Activated CD4-positive, alpha-beta T cell treated with anti-CD3 and anti-CD28 coated beads, Interleukin-2, amount 10 ng/mL, durations not matched to agents 7 days and 5 days (primary cell): ENCODE data around the gene NGEF. TPM values are rescaled to one million over a fixed set of nuclear protein-coding genes. Genes with fewer than 3 reads are reported as not detected.

ENCODE experiments used
- CTCF ChIA-PET: fragments of 350-600 bp; sonication (Branson Sonifier 250); formaldehyde crosslinking; loops from one replicate; lab custom pipeline; 2021; ENCODE audit warnings: antibody characterized with exemption; lab: Charles Lee
- POLR2A ChIA-PET: fragments of 350-600 bp; sonication (Branson Sonifier 250); formaldehyde crosslinking; loops from one replicate; lab custom pipeline; 2021; ENCODE audit warnings: antibody characterized with exemption; lab: Charles Lee
- DNase-seq: peaks from one replicate; pipeline ENCODE4 v3.0.0-alpha.2; 2020
- H3K27ac Mint-ChIP-seq: one replicate; pipeline ENCODE4 v1.8.0; 2021; ENCODE audit warnings: mild to moderate bottlenecking, moderate library complexity, mixed read lengths
- H3K27me3 Mint-ChIP-seq: one replicate; pipeline ENCODE4 v1.8.0; 2021; ENCODE audit warnings: mixed read lengths
- H3K36me3 Mint-ChIP-seq: one replicate; pipeline ENCODE4 v1.8.0; 2021; ENCODE audit warnings: low read depth, mixed read lengths
- H3K4me1 Mint-ChIP-seq: one replicate; pipeline ENCODE4 v1.8.0; 2021; ENCODE audit warnings: mixed read lengths
- H3K4me3 Mint-ChIP-seq: one replicate; pipeline ENCODE4 v1.8.0; 2021; ENCODE audit warnings: mild to moderate bottlenecking, moderate library complexity, mixed read lengths
- H3K9me3 Mint-ChIP-seq: one replicate; pipeline ENCODE4 v1.8.0; 2021; ENCODE audit warnings: mixed read lengths
- total RNA-seq, 2 experiments: library from RNA; stranded (reverse); gene quantifications; one replicate each; pipeline ENCODE4 v1.2.3, GENCODE V29; 2021

NGEF gene
- total RNA-seq, 2 experiments from 2014 or later = not detected

GRCh38 chr2:232979871-232980461 is 33.1 kb downstream of the NGEF start:
- no peaks in the 10 kb centered on the region for H3K36me3 Mint-ChIP-seq
- H3K4me3 Mint-ChIP-seq = no peak overlapping the region
- H3K27me3 Mint-ChIP-seq = peaks cover 3% of the 10 kb centered on the region
- H3K9me3 Mint-ChIP-seq = no peaks in the 10 kb centered on the region
- H3K4me1 Mint-ChIP-seq = no peaks in the 10 kb centered on the region
- no peak overlapping the region for H3K27ac Mint-ChIP-seq
- ChIA-PET POLR2A (no interaction called here), CTCF (interaction anchor here (0.6 to 0.8 kb wide), 5 partner anchors 20 to 584 kb away, joined by 3 to 8 read pairs (median 3); no protein-coding TSS in a partner anchor)
- DNase-seq = no peak

- Mint-ChIP-seq H3K4me3 (no peak overlapping the region), H3K27me3 (no peaks in the 10 kb centered on the region), H3K27ac (no peak overlapping the region), H3K36me3 (no peaks in the 10 kb centered on the region), H3K4me1 (no peaks in the 10 kb centered on the region), H3K9me3 (no peaks in the 10 kb centered on the region)
- POLR2A ChIA-PET = no interaction called here
- CTCF ChIA-PET = no interaction called here
- no peak for DNase-seq
Measured at GRCh38 chr2:232977438-232977971, 35.6 kb downstream of the NGEF start.

- Mint-ChIP-seq H3K36me3 (no peaks in the 10 kb centered on the region), H3K27ac (no peak overlapping the region), H3K9me3 (no peaks in the 10 kb centered on the region), H3K4me1 (no peaks in the 10 kb centered on the region), H3K27me3 (no peaks in the 10 kb centered on the region), H3K4me3 (no peak overlapping the region)
- no peak for DNase-seq
- ChIA-PET POLR2A (no interaction called here), CTCF (no interaction called here)
Measured at GRCh38 chr2:232976666-232977437, 36.2 kb downstream of the NGEF start.

GRCh38 chr2:232976176-232976575 is 36.9 kb downstream of the NGEF start:
- Mint-ChIP-seq H3K9me3 (no peaks in the 10 kb centered on the region), H3K4me3 (no peak overlapping the region), H3K27me3 (no peaks in the 10 kb centered on the region), H3K4me1 (no peaks in the 10 kb centered on the region), H3K36me3 (no peaks in the 10 kb centered on the region), H3K27ac (no peak overlapping the region)
- DNase-seq = no peak
- POLR2A ChIA-PET = no interaction called here
- CTCF ChIA-PET = no interaction called here

- ChIA-PET POLR2A (no interaction called here), CTCF (no interaction called here)
- Mint-ChIP-seq H3K9me3 (no peaks in the 10 kb centered on the region), H3K27me3 (no peaks in the 10 kb centered on the region), H3K27ac (no peak overlapping the region), H3K4me3 (no peak overlapping the region), H3K4me1 (no peaks in the 10 kb centered on the region), H3K36me3 (no peaks in the 10 kb centered on the region)
- DNase-seq = no peak
Measured at GRCh38 chr2:232974396-232974795, 38.7 kb downstream of the NGEF start.

GRCh38 chr2:232973796-232974195 is 39.3 kb downstream of the NGEF start:
- DNase-seq = no peak
- Mint-ChIP-seq H3K27ac (no peak overlapping the region), H3K4me1 (no peaks in the 10 kb centered on the region), H3K4me3 (no peak overlapping the region), H3K36me3 (no peaks in the 10 kb centered on the region), H3K9me3 (no peaks in the 10 kb centered on the region), H3K27me3 (no peaks in the 10 kb centered on the region)
- ChIA-PET POLR2A (no interaction called here), CTCF (interaction anchor here (0.9 kb wide), 1 partner anchor 13 kb away, joined by 3 read pairs; no protein-coding TSS in a partner anchor)

- ChIA-PET POLR2A (no interaction called here), CTCF (interaction anchor here (0.9 kb wide), 1 partner anchor 13 kb away, joined by 3 read pairs; no protein-coding TSS in a partner anchor)
- Mint-ChIP-seq H3K4me3 (no peak overlapping the region), H3K4me1 (no peaks in the 10 kb centered on the region), H3K36me3 (no peaks in the 10 kb centered on the region), H3K27me3 (no peaks in the 10 kb centered on the region), H3K27ac (no peak overlapping the region), H3K9me3 (no peaks in the 10 kb centered on the region)
- DNase-seq = no peak
Measured at GRCh38 chr2:232973011-232973735, 39.9 kb downstream of the NGEF start.

- CTCF ChIA-PET = no interaction called here
- Mint-ChIP-seq H3K9me3 (no peaks in the 10 kb centered on the region), H3K4me3 (no peak overlapping the region), H3K36me3 (no peaks in the 10 kb centered on the region), H3K27ac (no peak overlapping the region), H3K27me3 (no peaks in the 10 kb centered on the region), H3K4me1 (no peaks in the 10 kb centered on the region)
- no peak for DNase-seq
- POLR2A ChIA-PET = no interaction called here
Measured at GRCh38 chr2:232971744-232972143, 41.3 kb downstream of the NGEF start.

GRCh38 chr2:232970051-232970450 is 43.0 kb downstream of the NGEF start:
- Mint-ChIP-seq H3K4me3 (no peak overlapping the region), H3K9me3 (no peaks in the 10 kb centered on the region), H3K27me3 (peaks cover 8% of the 10 kb centered on the region), H3K27ac (no peak overlapping the region), H3K4me1 (no peaks in the 10 kb centered on the region), H3K36me3 (no peaks in the 10 kb centered on the region)
- ChIA-PET CTCF (no interaction called here), POLR2A (no interaction called here)
- DNase-seq = no peak

GRCh38 chr2:232967474-232967873 is 45.6 kb downstream of the NGEF start:
- POLR2A ChIA-PET = no interaction called here
- CTCF ChIA-PET = no interaction called here
- Mint-ChIP-seq H3K4me3 (no peak overlapping the region), H3K36me3 (no peaks in the 10 kb centered on the region), H3K27ac (no peak overlapping the region), H3K4me1 (no peaks in the 10 kb centered on the region), H3K9me3 (no peaks in the 10 kb centered on the region), H3K27me3 (peaks cover 13% of the 10 kb centered on the region)
- no peak for DNase-seq

GRCh38 chr2:232966122-232966521 is 46.9 kb downstream of the NGEF start:
- DNase-seq = no peak
- Mint-ChIP-seq H3K27me3 (peaks cover 13% of the 10 kb centered on the region), H3K36me3 (no peaks in the 10 kb centered on the region), H3K4me3 (no peak overlapping the region), H3K9me3 (no peaks in the 10 kb centered on the region), H3K27ac (no peak overlapping the region), H3K4me1 (no peaks in the 10 kb centered on the region)
- ChIA-PET POLR2A (no interaction called here), CTCF (interaction anchor here (1.0 kb wide), 1 partner anchor 12 kb away, joined by 3 read pairs; no protein-coding TSS in a partner anchor)

GRCh38 chr2:232963913-232964312 is 49.1 kb downstream of the NGEF start:
- H3K27me3 Mint-ChIP-seq = peaks cover 13% of the 10 kb centered on the region
- H3K9me3 Mint-ChIP-seq = no peaks in the 10 kb centered on the region
- CTCF ChIA-PET = no interaction called here
- no peaks in the 10 kb centered on the region for H3K4me1 Mint-ChIP-seq
- no peak for DNase-seq
- H3K4me3 Mint-ChIP-seq = no peak overlapping the region
- no peaks in the 10 kb centered on the region for H3K36me3 Mint-ChIP-seq
- no peak overlapping the region for H3K27ac Mint-ChIP-seq
- POLR2A ChIA-PET = no interaction called here

- peaks cover 12% of the 10 kb centered on the region for H3K27me3 Mint-ChIP-seq
- H3K4me3 Mint-ChIP-seq = no peak overlapping the region
- H3K36me3 Mint-ChIP-seq = no peaks in the 10 kb centered on the region
- H3K27ac Mint-ChIP-seq = no peak overlapping the region
- H3K9me3 Mint-ChIP-seq = no peaks in the 10 kb centered on the region
- DNase-seq = no peak
- ChIA-PET POLR2A (no interaction called here), CTCF (interaction anchor here (0.9 kb wide), 1 partner anchor 12 kb away, joined by 3 read pairs; no protein-coding TSS in a partner anchor)
- H3K4me1 Mint-ChIP-seq = no peaks in the 10 kb centered on the region
Measured at GRCh38 chr2:232960862-232961261, 52.2 kb downstream of the NGEF start.
